WTC11 (cell line): ENCODE results near the gene FBXL16. TPM values are rescaled to one million over a fixed set of nuclear protein-coding genes. Genes with fewer than 3 reads are reported as not detected.

Source experiments
- AFF4 ChIP-seq: sonication (generic); formaldehyde crosslinking; IDR thresholded peaks from 2 replicates; pipeline ENCODE4 v1.8.1; 2023; ENCODE audit warnings: mild to moderate bottlenecking, missing genetic modification reagents, borderline replicate concordance
- ARID4B ChIP-seq: sonication (generic); formaldehyde crosslinking; IDR thresholded peaks from 2 replicates; pipeline ENCODE4 v1.8.0; 2023; ENCODE audit warnings: missing genetic modification reagents, mild to moderate bottlenecking, borderline replicate concordance
- ATF1 ChIP-seq: sonication (generic); formaldehyde crosslinking; IDR thresholded peaks from 2 replicates; pipeline ENCODE4 v1.8.1; 2023; ENCODE audit warnings: mild to moderate bottlenecking, moderate library complexity, missing genetic modification reagents
- ETV6 ChIP-seq: sonication (generic); formaldehyde crosslinking; IDR thresholded peaks from 2 replicates; pipeline ENCODE4 v1.8.1; 2022; ENCODE audit warnings: mild to moderate bottlenecking, missing genetic modification reagents
- FOXP1 ChIP-seq: sonication (generic); formaldehyde crosslinking; IDR thresholded peaks from 2 replicates; pipeline ENCODE4 v1.8.0; 2022; ENCODE audit warnings: missing genetic modification reagents, mild to moderate bottlenecking, moderate library complexity, borderline replicate concordance
- FOXP4 ChIP-seq: sonication (generic); formaldehyde crosslinking; IDR thresholded peaks from 2 replicates; pipeline ENCODE4 v1.8.0; 2022; ENCODE audit warnings: mild to moderate bottlenecking, missing genetic modification reagents
- GABPB1 ChIP-seq: sonication (generic); formaldehyde crosslinking; IDR thresholded peaks from 2 replicates; pipeline ENCODE4 v1.8.1; 2023; ENCODE audit warnings: mild to moderate bottlenecking, missing genetic modification reagents
- GTF2I ChIP-seq: fragments of 250-450 bp; sonication (Bioruptor Pico); conservative IDR thresholded peaks from 2 replicates; pipeline ENCODE4 v1.4.0; 2021; ENCODE audit warnings: mild to moderate bottlenecking
- HMGXB4 ChIP-seq: sonication (generic); formaldehyde crosslinking; IDR thresholded peaks from 2 replicates; pipeline ENCODE4 v1.8.1; 2023; ENCODE audit warnings: mild to moderate bottlenecking, moderate library complexity, missing genetic modification reagents
- IRF1 ChIP-seq: sonication (generic); formaldehyde crosslinking; IDR thresholded peaks from 2 replicates; pipeline ENCODE4 v1.8.0; 2023; ENCODE audit warnings: missing genetic modification reagents
- IRF2 ChIP-seq: sonication (generic); formaldehyde crosslinking; IDR thresholded peaks from 2 replicates; pipeline ENCODE4 v1.8.0; 2022; ENCODE audit warnings: low read depth, missing genetic modification reagents, borderline replicate concordance
- NR3C1 ChIP-seq: sonication (generic); formaldehyde crosslinking; conservative IDR thresholded peaks from 2 replicates; pipeline ENCODE4 v1.8.1; 2023; ENCODE audit warnings: low read depth, mild to moderate bottlenecking, missing genetic modification reagents
- TEAD4 ChIP-seq: sonication (generic); formaldehyde crosslinking; IDR thresholded peaks from 2 replicates; pipeline ENCODE4 v1.8.0; 2022; ENCODE audit warnings: mild to moderate bottlenecking, missing genetic modification reagents
- USF2 ChIP-seq: sonication (generic); formaldehyde crosslinking; IDR thresholded peaks from 2 replicates; pipeline ENCODE4 v1.8.1; 2023; ENCODE audit warnings: mild to moderate bottlenecking, missing genetic modification reagents, moderate library complexity
- ZBTB21 ChIP-seq: sonication (generic); formaldehyde crosslinking; IDR thresholded peaks from 2 replicates; pipeline ENCODE4 v1.8.1; 2023; ENCODE audit warnings: mild to moderate bottlenecking, missing genetic modification reagents, borderline replicate concordance
- ZNF416 ChIP-seq: fragments of 250-450 bp; sonication (Bioruptor Pico); IDR thresholded peaks from 2 replicates; pipeline ENCODE4 v1.9.0; 2021; ENCODE audit warnings: mild to moderate bottlenecking, inconsistent platforms
- total RNA-seq: library from RNA; stranded (reverse); gene quantifications from 3 replicates; pipeline ENCODE4 v1.2.3, GENCODE V29; 2021

Gene FBXL16
- total RNA-seq, 1 experiment from 2014 or later = 22.7 TPM

- TF ChIP-seq ARID4B (CRISPR knock-in tag) = peak; percentile 93
- TF ChIP-seq FOXP4 (CRISPR knock-in tag) = 0 out of 2 replicates have a peak, but pooled peaks have one; percentile 48
- TF ChIP-seq ATF1 (CRISPR knock-in tag) = 0 out of 2 replicates have a peak, but pooled peaks have one; percentile 28
- TF ChIP-seq GABPB1 (CRISPR knock-in tag) = peak; percentile 79
- TF ChIP-seq ZBTB21 (CRISPR knock-in tag) = peak; percentile 16; the same call in 1 of the 2 replicates
- peak; percentile 55 for TF ChIP-seq USF2 (CRISPR knock-in tag)
- TF ChIP-seq ZNF416 (CRISPR knock-in tag) = no peak
- 0 out of 2 replicates have a peak, but pooled peaks have one; percentile 56 for TF ChIP-seq IRF1 (CRISPR knock-in tag)
- peak; percentile 100 for TF ChIP-seq HMGXB4
- TF ChIP-seq ETV6 (CRISPR knock-in tag) = peak; percentile 91
- no peak for TF ChIP-seq IRF2
- 0 out of 2 replicates have a peak, but pooled peaks have one; percentile 57 for TF ChIP-seq TEAD4 (CRISPR knock-in tag)
- TF ChIP-seq NR3C1 = no peak
- no peak; the same call in 1 of the 2 replicates for TF ChIP-seq FOXP1 (CRISPR knock-in tag)
- TF ChIP-seq GTF2I (CRISPR knock-in tag) = no peak
- TF ChIP-seq AFF4 (CRISPR knock-in tag) = no peak; the same call in 1 of the 2 replicates
These were observed 37.7 kb downstream of the FBXL16 start, which contains the start of gene RHOT2 (continued) for GRCh38 chr16:667780-668518.
